HG03558 (cell line): ENCODE results near the gene TMEM39B.
"Not testable (repeated sequence)": the region's sequence is repeated elsewhere in the genome, so short reads cannot be mapped to it uniquely, and the experiment has no call there.

Experiments
- ATAC-seq: cut with Tn5 transposase; IDR thresholded peaks from one replicate; pipeline ENCODE4 v1.9.1; 2021; ENCODE audit warnings: moderate number of reproducible peaks; ENCODE audit not compliant: unreplicated experiment; ENCODE audit errors: extremely low read depth

TMEM39B gene

GRCh38 chr1:32066489-32066873, 6.3 kb upstream of the TMEM39B start:
- ATAC-seq: no peak

GRCh38 chr1:32068957-32069588, 3.7 kb upstream of the TMEM39B start:
- no peak for ATAC-seq

DNA sequence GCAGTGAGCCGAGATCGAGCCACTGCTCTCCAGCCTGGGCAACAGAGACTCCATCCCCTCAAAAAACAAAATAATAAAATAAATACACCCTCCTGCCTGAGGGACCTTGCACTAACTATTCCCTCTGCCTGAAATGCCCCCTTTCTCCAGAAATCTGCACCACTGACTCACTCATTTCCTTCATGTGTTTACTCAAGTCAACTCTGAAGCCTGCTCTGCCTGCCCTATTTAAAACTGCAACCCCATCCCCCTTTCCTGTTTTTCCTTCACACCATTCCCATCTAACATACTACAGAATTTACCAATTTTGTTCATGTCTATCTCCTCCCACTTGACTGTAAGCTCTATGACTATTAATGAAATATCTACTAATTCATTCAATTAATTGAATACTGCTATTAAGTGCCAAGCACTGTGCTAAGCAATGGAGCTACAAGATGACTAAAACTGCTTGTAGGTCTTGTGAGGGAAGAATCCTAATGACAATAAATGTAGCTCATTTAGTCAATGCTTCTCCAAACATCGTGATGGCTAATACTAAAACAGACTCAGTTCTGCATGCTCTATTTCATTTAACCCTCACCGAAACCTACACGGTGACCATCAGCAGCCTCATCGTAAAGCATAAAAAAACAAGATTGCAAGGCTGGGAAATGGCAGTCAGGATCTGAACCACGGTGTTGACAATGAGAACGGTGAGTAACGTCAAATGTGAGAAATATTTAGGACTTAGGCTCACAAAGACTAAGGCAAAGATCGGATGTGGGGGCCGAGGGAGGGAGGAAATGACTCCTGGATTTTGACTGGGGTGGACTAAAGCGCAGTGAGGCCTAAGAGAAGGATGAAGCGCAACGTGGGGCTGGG, 749 bp upstream of the TMEM39B start:
- ATAC-seq: no peak

DNA sequence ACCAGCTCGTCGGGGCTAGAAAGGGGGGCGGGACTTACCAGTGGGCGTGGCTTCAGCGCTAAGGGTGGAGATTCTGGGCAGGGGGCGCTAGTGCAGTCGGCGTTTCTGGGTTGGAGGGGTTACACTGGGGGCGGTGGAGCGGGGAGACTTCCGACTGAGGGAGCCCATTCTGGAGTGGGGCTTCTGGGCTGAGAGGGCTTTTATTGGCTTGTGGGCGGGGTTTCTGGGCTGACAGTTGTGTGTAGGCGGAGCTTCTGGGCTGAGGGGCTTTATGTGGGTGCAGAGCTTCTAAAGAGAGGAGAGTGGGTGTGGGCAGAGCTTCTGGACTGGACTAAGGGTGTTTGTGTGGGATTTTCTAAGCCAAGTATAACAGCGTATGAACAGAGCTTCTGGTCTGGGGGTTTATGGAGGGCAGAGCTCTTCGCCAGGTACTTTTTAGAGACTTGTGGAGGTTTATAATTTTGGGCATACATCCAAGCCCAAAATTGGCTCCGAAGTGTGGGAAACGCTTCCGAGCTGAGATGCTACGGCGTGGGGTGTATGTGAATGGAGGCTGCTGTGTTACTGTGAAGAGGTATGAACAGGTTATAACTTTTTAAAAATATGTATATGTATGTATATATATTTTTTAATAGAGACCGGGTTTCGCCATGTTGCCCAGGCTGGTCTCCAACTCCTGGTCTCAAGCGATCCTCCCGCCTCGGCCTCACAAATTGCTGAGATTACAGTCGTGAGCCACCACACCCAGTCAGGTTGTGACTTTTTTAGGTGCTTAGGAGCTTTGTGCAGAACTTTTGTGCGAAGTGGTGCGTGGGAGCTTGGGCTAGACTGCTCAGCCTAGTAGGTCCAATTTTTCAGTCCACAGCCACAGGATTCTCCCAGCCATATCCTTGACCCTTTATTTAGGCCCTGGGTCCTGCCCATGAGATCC, 825 bp downstream of the TMEM39B start:
- ATAC-seq: no peak

DNA sequence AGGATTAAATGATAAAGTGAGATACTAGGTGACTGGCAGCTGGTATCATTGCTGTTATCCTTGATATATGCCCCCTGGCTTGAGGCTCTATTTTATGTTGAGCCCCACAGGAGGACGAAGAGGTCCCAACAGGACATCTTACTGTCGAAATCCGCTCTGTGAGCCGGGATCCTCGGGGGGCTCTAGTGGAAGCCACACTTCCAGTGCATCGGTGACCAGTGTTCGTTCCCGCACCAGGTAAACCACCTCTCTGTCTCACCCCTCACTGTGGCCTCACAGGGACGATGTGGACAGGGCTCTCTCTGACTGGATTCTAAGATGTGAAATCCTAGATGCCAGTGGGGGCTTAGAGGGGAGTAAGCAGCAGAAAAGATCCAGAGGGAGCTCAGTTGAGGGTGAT, 2.1 kb downstream of the TMEM39B start:
- no peak for ATAC-seq

DNA sequence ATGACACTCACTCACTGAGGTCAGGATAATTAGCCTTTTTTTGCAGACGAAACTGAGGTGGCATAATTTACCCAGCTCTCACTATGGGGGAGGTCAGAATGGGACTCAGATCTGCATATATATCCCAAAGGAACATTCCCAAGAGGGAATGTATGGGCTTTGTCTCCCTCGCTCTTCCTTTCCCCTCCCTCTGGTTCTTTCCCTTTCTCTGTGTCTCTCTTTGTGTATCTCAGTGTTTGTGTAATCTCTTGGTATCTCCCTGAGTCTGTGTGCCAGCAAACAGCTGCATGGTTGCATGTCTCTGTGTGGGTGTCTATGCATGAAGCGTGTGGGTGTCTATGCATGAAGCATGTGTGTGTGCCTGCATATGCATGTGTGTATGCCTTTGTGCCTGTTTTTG, 4.7 kb downstream of the TMEM39B start:
- no peak for ATAC-seq

DNA sequence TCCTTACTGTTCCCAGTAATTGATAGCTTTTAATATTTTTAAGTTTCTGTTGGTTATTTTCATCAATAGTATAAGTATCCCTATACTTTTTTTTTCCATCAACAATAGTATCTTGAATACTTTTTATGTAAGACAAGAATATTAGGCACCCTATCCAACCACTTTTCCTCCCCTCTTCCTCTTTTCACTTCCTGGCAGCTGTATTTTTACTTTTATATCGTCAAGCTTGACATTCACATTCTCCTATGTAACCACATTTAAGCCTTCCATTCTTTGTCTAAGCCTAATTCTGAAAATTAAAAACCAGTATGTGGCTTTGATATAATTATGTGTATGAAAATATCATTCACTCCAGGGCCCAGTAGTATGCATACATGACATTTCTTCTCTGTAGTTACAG, 9.3 kb downstream of the TMEM39B start:
- ATAC-seq: no peak

GRCh38 chr1:32086381-32086780, 13.6 kb downstream of the TMEM39B start:
- not testable (repeated sequence) for ATAC-seq

GRCh38 chr1:32091176-32091575, 18.4 kb downstream of the TMEM39B start:
- no peak for ATAC-seq

DNA sequence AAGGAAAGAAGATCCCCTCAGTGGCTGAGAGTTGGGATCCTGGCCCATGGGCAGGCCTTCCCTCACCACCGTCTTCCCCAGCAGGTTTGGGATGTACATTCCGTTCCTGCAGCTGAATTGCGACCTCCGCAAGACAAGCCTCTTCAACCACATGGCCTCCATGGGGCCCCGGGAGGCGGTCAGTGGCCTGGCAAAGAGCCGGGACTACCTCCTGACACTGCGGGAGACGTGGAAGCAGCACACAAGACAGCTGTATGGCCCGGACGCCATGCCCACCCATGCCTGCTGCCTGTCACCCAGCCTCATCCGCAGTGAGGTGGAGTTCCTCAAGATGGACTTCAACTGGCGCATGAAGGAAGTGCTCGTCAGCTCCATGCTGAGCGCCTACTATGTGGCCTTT, 18.9 kb downstream of the TMEM39B start:
- ATAC-seq: no peak

- ATAC-seq: no peak
These were observed 22.2 kb downstream of the TMEM39B start for GRCh38 chr1:32094746-32095521.

GRCh38 chr1:32099426-32099825, 26.7 kb downstream of the TMEM39B start:
- ATAC-seq: no peak

DNA sequence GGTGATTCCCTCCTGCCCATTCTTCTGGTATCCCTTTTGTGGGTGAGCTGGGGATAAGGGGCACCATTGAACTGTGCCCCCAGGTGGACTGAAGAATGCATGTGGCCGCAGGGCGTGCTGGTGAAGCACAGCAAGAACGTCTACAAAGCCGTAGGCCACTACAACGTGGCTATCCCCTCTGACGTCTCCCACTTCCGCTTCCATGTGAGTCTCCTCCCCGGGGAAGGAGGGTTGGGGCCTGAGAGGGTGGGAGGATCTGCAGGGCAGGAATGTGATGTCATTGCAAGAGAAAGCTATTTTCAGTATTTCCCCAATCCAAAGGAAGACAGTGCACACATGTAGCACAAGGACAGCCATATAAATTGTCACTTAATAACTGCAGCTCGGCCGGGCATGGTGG, 27.6 kb downstream of the TMEM39B start:
- ATAC-seq: no peak

GRCh38 chr1:32100807-32101708, 28.3 kb downstream of the TMEM39B start:
- no peak for ATAC-seq

DNA sequence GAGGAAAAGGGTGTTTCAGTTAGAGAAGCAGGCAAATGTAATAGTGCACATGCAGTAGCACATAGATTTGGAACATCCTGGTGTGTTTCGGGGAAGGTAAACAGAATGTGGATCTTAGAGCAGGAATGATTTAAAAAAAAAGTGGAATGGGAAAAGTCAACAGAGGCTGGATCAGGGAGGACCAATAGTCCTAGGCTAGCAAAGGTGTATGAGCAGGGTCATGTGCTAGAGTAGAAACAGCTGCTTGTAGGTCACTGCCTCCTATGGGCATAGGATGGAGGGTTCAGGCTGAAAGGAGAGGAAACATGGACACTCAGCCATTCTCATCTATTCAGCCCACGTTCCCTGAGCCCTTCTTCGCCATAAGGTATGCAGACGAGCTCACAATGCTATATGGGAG, 31.4 kb downstream of the TMEM39B start:
- ATAC-seq: no peak

- no peak for ATAC-seq
These were observed 32.6 kb downstream of the TMEM39B start for GRCh38 chr1:32105338-32105737.

DNA sequence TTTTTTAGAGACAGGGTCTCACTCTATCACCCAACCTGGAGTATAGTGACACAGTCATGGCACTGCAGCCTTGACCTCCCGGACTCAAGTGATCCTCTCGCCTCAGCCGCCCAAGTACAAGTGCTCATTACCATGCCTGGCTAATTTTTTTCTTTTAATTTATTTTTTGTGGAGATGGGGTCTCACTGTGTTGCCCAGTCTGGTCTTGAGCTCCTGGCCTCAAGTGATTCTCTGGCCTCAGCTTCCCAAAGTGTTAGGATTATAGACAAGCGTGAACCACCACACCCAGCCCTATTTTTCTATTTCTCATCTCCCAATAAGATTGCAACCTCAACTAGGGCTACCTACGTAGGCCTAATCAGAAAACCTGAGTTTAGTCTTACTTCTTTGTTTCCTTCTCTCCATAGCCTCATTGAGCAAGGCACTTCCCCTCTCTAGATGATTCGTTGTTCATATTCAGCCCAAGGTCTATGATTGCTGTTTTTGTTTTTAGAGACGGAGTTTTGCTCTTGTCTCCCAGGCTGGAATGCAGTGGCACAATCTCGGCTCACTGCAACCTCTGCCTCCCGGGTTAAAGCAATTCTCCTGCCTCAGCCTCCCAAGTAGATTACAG, 34.0 kb downstream of the TMEM39B start:
- ATAC-seq: no peak

- no peak for ATAC-seq
These were observed 35.3 kb downstream of the TMEM39B start, which contains the start of gene KPNA6 for GRCh38 chr1:32107742-32108661. TSS of gene KPNA6 (plus strand) at chr1:32108056. CDS start at chr1:32108131, 75 bp downstream.
